MM.1S (cell line): ENCODE measurements around the gene WHAMM.

ENCODE experiments used
- EZH2 ChIP-seq: fragments of 300-600 bp; sonication (generic); optimal IDR thresholded peaks from 2 replicates; pipeline ENCODE3; 2017; ENCODE audit warnings: low read depth, mild to moderate bottlenecking, antibody characterized with exemption, low read length, mixed read lengths
- TF ChIP-seq, protein P1 (sequence below): fragments of 300-600 bp; sonication (generic); IDR thresholded peaks from 2 replicates; pipeline ENCODE4 v1.5.1; 2016; ENCODE audit warnings: antibody characterized with exemption, low read length, mixed read lengths

- TF ChIP-seq, protein P1, sequence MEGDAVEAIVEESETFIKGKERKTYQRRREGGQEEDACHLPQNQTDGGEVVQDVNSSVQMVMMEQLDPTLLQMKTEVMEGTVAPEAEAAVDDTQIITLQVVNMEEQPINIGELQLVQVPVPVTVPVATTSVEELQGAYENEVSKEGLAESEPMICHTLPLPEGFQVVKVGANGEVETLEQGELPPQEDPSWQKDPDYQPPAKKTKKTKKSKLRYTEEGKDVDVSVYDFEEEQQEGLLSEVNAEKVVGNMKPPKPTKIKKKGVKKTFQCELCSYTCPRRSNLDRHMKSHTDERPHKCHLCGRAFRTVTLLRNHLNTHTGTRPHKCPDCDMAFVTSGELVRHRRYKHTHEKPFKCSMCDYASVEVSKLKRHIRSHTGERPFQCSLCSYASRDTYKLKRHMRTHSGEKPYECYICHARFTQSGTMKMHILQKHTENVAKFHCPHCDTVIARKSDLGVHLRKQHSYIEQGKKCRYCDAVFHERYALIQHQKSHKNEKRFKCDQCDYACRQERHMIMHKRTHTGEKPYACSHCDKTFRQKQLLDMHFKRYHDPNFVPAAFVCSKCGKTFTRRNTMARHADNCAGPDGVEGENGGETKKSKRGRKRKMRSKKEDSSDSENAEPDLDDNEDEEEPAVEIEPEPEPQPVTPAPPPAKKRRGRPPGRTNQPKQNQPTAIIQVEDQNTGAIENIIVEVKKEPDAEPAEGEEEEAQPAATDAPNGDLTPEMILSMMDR, result no peak
- TF ChIP-seq EZH2, result no peak
These were observed 72.3 kb downstream of the WHAMM start for GRCh38 chr15:82881747-82882146.
